Measurements from ENCODE around the gene WDR54.

DNA sequence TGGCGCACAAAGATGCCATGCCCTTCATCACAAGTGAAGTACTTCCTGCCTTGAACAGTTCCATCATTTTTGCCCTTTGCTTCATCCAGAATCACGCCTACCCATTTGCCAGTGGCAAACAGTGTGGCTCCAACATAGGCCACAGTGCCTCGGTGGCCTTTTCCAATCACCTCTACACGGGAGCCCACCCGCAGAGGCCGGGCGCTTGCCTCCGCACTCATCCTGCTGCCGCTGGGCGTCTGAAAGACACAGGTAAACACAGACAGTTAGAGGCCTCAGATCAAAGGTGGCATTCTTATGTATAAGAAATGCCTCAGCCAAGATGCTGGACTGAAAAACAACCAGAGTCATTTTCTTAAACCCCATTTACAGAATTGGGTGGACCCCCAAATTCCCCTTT, 43.5 kb upstream of the WDR54 start:
- TF ChIP-seq, protein P1, sequence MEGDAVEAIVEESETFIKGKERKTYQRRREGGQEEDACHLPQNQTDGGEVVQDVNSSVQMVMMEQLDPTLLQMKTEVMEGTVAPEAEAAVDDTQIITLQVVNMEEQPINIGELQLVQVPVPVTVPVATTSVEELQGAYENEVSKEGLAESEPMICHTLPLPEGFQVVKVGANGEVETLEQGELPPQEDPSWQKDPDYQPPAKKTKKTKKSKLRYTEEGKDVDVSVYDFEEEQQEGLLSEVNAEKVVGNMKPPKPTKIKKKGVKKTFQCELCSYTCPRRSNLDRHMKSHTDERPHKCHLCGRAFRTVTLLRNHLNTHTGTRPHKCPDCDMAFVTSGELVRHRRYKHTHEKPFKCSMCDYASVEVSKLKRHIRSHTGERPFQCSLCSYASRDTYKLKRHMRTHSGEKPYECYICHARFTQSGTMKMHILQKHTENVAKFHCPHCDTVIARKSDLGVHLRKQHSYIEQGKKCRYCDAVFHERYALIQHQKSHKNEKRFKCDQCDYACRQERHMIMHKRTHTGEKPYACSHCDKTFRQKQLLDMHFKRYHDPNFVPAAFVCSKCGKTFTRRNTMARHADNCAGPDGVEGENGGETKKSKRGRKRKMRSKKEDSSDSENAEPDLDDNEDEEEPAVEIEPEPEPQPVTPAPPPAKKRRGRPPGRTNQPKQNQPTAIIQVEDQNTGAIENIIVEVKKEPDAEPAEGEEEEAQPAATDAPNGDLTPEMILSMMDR (IDR thresholded peaks at IDR 0.05; ENCODE audit: low read length): no peak
- TF ChIP-seq EZH2 (IDR thresholded peaks at IDR 0.05; ENCODE audit: borderline replicate concordance, low read length): no peak

All from OCI-LY1 (cell line).